Measurements from ENCODE around the gene ZNF648.
A peak's percentile ranks its signal among the peaks of the same experiment; 100 is the strongest.
"Not testable (repeated sequence)": the region's sequence is repeated elsewhere in the genome, so short reads cannot be mapped to it uniquely, and the experiment has no call there.

The ZNF648 gene

GRCh38 chr1:182071924-182072323, 10.4 kb upstream of the ZNF648 start:
- DNase-seq, result peak in 1 of 4 experiments; percentile 11

GRCh38 chr1:182069028-182069466, 7.5 kb upstream of the ZNF648 start:
- DNase-seq, result peak; percentile 9 to 69 (median 46)

DNA sequence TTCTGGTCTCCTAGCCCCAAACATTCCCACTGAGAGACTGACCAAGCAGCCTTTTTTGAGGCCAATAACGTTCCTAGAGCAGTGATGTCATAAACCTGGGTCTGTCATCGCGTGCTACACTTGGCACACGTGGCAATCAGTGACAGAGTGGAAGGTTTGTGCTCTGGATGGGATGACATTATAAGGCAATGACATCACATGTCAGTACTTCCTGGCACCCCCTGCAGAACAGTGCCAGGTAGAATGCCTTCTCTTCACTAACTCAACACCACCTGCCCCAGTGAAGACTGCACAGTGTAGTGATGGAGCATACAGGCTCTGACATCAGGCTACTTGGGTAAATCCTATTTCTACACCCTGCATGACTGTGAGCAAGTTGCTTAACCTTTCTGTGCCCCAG, 5.4 kb upstream of the ZNF648 start:
- DNase-seq, result no peak

DNA sequence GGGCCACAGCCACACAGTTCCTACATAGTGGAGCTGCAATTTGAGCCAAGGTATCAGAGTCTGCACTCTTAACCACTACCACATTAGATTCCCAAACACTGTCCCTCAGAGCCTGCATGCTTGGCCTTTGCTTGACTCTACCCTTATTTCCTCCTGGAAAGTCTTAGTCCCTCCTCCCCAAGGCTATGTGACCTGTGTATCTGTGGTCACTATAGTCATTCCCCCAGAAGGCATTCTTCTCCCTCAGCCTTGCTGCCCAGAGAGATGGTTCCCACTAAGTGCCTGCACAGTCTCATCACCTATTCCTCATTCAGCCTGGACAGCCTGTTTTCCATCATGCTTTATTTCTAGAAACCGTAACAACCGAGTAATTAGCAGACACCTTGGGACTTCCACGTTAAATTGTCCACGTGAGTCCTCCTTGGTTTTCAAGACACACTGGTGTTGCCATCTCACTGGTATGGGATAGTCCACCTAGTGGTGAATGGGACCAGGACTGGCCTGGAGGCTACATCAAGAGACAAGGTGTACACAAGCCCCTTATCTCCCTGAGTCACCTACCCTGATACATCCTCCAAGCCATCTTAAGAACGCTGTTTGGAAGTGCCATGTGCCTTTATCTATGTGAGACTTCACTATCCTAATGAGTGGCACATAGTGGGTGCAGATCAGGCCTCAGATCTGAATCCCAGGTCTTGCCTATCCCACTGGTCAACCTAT, 3.8 kb upstream of the ZNF648 start:
- no peak for DNase-seq

- DNase-seq, result no peak
Observed at GRCh38 chr1:182064611-182065010, 3.1 kb upstream of the ZNF648 start.

GRCh38 chr1:182062223-182062622, 711 bp upstream of the ZNF648 start:
- DNase-seq, result no peak

DNA sequence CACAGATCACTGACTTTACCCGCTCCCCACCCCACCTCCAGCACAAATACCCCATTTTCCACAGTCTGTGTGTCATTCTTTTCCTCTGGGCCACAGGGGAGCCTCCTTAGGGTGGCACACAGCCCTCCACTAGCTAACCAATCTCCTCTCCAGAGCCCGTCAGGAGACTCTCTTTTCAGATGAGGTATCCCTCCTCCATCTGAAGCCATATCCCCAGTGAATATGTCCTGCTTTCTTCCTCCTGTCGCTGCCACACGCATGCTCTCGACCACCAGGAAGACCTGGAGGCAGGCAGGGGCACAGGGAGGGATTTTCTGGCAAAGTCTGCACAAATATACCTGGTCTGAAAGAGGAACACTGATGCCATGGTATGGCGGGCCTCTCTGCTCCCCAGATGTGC, 635 bp downstream of the ZNF648 start:
- DNase-seq, result no peak

DNA sequence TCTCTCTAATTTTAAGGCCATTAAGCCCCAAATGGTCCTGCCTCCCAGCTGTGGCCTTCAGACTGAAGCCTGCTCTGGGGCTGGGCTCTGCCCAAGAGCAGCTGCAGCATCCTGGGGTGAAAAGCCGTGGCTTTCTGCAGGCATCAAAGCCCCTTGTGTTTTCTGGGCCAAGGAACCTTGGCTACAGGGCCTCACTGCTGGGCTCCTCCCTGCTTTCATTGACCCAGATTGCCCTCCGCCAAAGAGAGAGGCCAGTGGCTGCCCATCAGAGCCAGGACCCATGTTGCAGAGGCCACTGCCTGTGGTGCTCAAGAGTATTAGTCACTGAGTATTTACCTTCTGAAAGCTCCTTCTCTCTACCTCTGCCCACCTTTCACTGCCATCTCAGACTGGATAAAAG, 1.6 kb downstream of the ZNF648 start:
- DNase-seq, result no peak

- DNase-seq, result no peak
Observed at GRCh38 chr1:182056601-182057366, 4.7 kb downstream of the ZNF648 start.

- peak; percentile 60 to 88 (median 76) for DNase-seq
Observed at GRCh38 chr1:182054698-182055326, 6.7 kb downstream of the ZNF648 start.

GRCh38 chr1:182052355-182052754, 9.2 kb downstream of the ZNF648 start:
- no peak for DNase-seq

GRCh38 chr1:182051938-182052337, 9.6 kb downstream of the ZNF648 start:
- peak in 2 of 4 experiments; percentile 9 to 25 for DNase-seq

DNA sequence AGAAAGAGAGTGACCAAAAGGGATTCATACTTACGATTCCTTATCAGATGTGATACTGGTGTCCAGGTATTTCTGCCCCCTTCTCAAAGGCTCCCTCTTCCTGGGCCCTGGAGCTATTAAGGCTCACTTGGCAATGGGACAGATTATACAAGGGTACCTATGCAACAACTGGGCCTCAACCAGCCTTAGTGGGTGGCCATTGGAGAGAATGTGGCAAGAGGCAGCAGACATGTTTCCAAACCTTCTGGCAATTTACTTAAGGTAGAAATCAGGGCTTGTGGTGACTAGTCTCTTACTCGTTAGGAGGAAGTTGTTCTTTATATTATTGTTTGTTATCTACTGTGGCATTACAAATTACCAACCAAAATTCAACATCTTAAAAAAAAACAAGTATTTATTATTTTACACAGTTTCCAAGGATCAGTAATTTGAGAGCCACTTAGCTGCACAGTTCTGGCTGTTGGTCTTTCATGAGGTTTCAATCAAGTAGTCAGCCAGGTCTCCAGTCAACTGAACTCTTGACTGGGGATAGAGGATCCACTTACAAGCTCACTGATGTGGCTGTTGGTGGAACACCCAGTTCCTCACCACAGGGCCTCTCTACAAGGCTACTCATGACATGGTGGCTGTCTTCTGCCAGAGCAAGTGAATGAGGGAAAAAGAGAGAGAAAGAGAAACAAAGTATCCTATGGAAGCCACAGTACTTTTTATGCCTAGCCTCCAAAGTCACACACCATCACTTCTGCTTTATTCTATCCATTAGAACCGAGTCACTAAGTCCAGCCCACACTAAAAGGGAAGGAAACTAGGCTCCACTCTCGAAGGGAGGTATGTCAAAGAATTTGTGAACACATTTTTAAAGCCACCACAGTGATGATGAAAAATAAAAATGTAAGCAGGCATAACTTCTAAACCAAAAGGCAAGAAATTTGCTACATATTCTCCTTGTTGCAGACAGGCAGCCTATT, 10.7 kb downstream of the ZNF648 start:
- peak; percentile 24 to 54 (median 40) for DNase-seq

DNA sequence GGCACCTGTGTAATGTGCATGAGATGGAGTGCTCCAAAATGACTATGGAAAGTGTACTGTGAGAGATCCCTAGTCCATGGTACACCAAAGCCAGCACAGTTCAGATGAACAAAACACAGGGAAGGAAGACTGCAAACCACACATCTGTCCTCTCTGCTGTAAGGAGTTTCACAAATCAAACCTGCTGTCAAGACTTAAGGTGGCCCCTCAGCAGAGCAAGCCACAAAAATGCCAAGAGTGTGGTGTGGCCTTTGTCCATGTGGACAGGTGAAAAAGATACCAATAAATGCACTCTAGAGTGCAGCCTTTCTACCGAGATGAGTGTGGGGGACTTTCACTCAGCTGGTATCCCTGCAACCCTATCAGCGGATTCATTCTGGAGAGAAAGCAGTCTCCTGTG, 12.9 kb downstream of the ZNF648 start:
- DNase-seq, result no peak

DNA sequence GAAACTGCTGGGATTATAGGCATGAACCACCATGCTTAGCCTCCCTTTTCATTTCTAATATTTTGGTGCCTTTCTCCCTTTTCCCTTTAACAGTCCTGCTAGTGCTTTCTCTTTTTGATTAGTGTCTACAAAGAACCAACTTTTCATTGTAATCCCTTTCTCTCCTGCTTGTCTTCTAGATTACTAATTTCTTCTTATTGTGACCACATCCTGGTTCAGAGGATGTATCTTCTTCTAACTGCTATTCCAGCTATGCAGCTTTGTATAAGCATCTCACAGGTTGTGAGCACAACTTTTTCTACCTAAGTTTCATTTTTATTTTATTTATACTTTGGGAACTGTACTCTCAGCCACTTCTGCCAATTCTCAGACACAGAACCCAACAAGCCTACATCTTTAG, 14.7 kb downstream of the ZNF648 start:
- no peak for DNase-seq

GRCh38 chr1:182045481-182045880, 16.0 kb downstream of the ZNF648 start:
- not testable (repeated sequence) for DNase-seq

DNA sequence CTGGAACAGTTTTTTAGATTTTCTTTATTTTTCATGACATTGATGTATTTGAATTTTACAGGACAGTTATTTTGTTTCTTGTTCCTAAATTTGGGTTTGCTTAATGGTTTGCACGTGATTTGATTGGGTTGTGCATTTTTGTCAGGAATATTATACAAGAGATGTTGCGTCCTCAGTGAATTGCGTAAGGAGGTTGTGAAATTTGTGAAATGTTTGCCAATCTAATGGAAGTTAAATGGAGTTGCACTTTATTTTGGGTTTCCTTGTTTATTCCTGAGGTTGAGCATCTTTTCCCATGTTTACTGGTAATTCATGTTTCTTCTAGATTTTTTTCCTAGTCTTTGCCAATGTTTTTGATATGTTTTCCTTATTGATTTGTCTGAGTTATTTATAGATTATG, 19.9 kb downstream of the ZNF648 start:
- peak; percentile 58 to 84 (median 76) for DNase-seq

DNA sequence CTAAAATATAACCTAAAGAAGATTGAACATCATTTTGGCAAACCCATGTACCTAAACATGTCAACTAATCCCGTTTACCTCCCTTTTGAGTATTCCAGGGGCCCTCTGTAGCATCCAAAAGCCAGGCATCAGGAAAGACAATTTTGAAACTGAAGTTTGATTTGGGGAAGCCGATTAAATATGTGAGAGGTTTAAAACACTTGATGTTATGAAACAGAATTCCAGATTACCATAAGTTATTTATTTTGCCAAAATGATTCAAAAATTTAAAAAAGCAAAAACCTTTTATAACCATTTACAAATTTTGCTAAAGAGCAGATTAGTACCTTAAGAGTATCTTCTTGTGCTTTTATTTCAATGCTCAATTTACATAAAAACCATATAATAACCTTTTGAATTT, 23.3 kb downstream of the ZNF648 start:
- no peak for DNase-seq

DNA sequence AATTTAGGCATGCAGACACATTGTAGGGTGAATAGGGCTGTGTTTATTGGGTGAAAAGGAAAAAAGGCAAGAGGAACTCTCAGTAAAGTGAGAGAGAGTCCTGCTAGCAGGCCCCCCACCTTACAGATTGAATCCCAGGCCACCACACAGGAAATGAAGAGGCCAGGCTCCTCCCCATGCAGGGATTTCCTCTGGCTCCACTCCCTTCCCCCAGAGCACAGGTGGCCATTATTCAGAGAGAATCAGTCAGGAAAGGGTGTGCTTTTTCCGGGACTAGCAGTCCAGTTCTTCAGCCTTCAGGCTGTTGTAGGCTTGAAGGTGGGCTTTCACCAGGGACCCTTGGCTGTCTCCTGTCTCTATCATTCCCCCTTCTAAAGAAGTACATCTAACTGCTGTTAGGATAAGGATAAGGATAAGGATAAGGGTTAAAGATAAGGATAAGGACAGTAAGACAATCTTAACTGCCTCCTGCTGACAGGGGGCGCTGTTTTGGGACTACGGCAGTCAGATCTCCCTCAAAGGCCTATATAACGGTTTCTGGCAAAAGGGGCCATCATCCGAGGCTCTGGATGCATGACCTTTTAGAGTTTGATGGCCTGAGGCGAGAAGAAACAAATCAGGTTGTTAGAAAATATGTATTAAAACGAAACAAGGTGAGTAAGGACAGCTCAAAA, 26.3 kb downstream of the ZNF648 start:
- peak in 2 of 4 experiments; percentile 18 for DNase-seq

DNA sequence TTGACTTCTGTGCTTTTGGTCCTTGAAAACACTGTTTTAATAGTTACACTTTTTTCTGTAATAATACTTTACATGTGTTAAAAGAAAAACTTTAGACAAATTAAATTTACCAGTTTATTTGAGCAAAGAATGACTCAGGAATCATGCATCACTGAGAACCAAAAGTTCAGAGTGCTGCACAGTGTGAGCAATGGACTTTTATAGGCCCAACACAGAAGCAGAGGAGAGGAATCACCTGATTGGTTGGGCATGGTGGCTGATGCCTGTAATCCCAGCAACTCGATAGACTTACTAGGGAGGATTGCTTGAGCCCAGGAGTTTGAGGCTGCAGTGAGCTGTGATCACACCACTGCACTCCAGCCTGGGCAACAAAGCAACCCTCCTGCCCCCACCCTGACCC, 29.3 kb downstream of the ZNF648 start:
- no peak for DNase-seq

Data from suppressor macrophage (primary cell).